ENCODE results near the gene VWA7.

VWA7 gene

GRCh38 chr6:31750411-31751022 lies 26.6 kb downstream of the VWA7 start:
- Histone ChIP-seq H3K27me3 (ENCODE audit: insufficient read depth, low read length, poor library complexity) (no peaks in the 10 kb centered on the region), H4K20me1 (ENCODE audit: insufficient read depth, low read length) (peaks cover 6% of the 10 kb centered on the region; the same call in 1 of the 2 replicates), H3K9me3 (ENCODE audit: insufficient read depth, low read length, severe bottlenecking) (no peaks in the 10 kb centered on the region), H2AFZ (ENCODE audit: low read depth, low read length) (no peak overlapping the region), H3K9ac (ENCODE audit: low read depth, low read length) (no peak overlapping the region), H3K4me2 (ENCODE audit: insufficient read depth, low read length) (no peak overlapping the region), H3K27ac (ENCODE audit: low read length) (no peak overlapping the region), H3K79me2 (ENCODE audit: insufficient read depth, low read length) (no peaks in the 10 kb centered on the region), H3K36me3 (ENCODE audit: insufficient read depth, low read length) (peaks cover 38% of the 10 kb centered on the region), H3K4me3 (ENCODE audit: low read depth in 1 of 2, low read length in 2 of 2) (no peak overlapping the region), H3K4me1 (ENCODE audit: insufficient read depth, low read length) (no peaks in the 10 kb centered on the region)
- DNase-seq = no peak
- TF ChIP-seq, protein P1, sequence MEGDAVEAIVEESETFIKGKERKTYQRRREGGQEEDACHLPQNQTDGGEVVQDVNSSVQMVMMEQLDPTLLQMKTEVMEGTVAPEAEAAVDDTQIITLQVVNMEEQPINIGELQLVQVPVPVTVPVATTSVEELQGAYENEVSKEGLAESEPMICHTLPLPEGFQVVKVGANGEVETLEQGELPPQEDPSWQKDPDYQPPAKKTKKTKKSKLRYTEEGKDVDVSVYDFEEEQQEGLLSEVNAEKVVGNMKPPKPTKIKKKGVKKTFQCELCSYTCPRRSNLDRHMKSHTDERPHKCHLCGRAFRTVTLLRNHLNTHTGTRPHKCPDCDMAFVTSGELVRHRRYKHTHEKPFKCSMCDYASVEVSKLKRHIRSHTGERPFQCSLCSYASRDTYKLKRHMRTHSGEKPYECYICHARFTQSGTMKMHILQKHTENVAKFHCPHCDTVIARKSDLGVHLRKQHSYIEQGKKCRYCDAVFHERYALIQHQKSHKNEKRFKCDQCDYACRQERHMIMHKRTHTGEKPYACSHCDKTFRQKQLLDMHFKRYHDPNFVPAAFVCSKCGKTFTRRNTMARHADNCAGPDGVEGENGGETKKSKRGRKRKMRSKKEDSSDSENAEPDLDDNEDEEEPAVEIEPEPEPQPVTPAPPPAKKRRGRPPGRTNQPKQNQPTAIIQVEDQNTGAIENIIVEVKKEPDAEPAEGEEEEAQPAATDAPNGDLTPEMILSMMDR (IDR thresholded peaks at IDR 0.05; ENCODE audit: borderline replicate concordance, extremely low read depth, low read length, poor library complexity, severe bottlenecking) = no peak
- no peak for TF ChIP-seq EZH2 (IDR thresholded peaks at IDR 0.05; ENCODE audit: borderline replicate concordance, low read depth, low read length, severe bottlenecking)
- ATAC-seq (ENCODE audit: insufficient read depth, low read depth) = no peak

DNA sequence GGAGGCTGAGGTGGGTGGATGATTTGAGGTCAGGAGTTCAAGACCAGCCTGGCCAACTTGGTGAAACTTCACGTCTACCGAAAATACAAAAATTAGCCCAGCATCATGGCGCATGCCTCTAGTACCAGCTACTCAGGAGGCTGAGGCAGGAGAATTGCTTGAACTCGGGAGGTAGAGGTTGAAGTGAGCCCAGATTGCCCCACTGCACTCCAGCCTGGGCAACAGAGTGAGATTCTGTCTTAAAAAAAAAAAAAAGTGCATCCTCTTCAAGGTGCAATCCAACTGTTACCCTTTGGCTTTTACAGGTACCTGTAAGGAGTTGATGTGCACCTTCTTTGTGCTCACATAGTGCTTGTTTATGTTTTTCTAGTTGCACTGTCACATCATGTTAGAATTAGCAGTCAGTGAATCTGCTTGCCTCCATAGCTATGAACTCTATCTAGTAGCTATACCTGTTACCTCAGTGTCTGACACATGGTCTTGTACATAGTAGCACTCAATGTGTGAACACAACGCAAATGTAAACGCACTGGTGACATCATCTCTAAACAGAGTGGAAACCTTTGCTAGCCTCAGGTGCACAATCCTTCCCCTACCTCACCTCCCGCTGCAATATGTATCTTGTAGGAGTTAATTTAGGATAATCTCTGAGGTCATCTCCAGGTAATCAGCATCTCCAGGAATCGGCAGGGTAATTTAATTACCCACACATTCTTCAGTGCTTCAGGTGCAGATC lies 27.7 kb downstream of the VWA7 start:
- H3K9me3 ChIP-seq (ENCODE audit: insufficient read depth, low read length, severe bottlenecking) = no peaks in the 10 kb centered on the region
- H3K4me3 ChIP-seq (ENCODE audit: low read depth in 1 of 2, low read length in 2 of 2) = no peak overlapping the region
- H2AFZ ChIP-seq (ENCODE audit: low read depth, low read length) = no peak overlapping the region
- H3K9ac ChIP-seq (ENCODE audit: low read depth, low read length) = no peak overlapping the region
- H3K27ac ChIP-seq (ENCODE audit: low read length) = no peak overlapping the region
- H3K4me2 ChIP-seq (ENCODE audit: insufficient read depth, low read length) = no peak overlapping the region
- no peak for TF ChIP-seq EZH2 (IDR thresholded peaks at IDR 0.05; ENCODE audit: borderline replicate concordance, low read depth, low read length, severe bottlenecking)
- TF ChIP-seq, protein P1 (IDR thresholded peaks at IDR 0.05; ENCODE audit: borderline replicate concordance, extremely low read depth, low read length, poor library complexity, severe bottlenecking) = no peak
- DNase-seq = no peak
- H3K79me2 ChIP-seq (ENCODE audit: insufficient read depth, low read length) = no peaks in the 10 kb centered on the region
- no peaks in the 10 kb centered on the region for H3K4me1 ChIP-seq (ENCODE audit: insufficient read depth, low read length)
- peaks cover 44% of the 10 kb centered on the region for H3K36me3 ChIP-seq (ENCODE audit: insufficient read depth, low read length)
- no peak for ATAC-seq (ENCODE audit: insufficient read depth, low read depth)
- no peaks in the 10 kb centered on the region for H3K27me3 ChIP-seq (ENCODE audit: insufficient read depth, low read length, poor library complexity)
- peaks cover 6% of the 10 kb centered on the region; the same call in 1 of the 2 replicates for H4K20me1 ChIP-seq (ENCODE audit: insufficient read depth, low read length)

DNA sequence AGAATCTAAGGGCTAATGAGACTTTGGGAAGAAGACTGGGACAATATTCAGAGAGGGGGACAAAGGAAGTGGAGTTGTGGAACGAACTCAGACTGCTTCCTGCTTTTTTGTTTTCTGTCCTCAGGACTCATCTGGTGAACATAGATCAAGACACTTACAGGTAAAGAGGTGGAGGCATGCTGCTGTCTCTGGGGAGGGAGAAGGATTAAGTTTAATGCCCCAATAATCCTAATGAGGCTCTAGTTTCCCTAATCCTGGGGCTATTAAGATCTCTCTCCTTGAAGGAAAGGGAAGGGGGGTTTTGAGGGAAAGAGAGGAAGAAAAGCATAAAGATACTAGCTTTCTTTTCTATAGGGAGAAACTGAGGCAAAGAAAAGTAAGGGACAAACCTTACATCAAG lies 32.7 kb downstream of the VWA7 start:
- Histone ChIP-seq H3K4me2 (ENCODE audit: insufficient read depth, low read length) (no peak overlapping the region), H3K4me1 (ENCODE audit: insufficient read depth, low read length) (peaks cover 19% of the 10 kb centered on the region)

More for the DNA sequence above, 32.7 kb downstream of the VWA7 start:
- no peak for ATAC-seq (ENCODE audit: insufficient read depth, low read depth)
- no peaks in the 10 kb centered on the region for H3K9me3 ChIP-seq (ENCODE audit: insufficient read depth, low read length, severe bottlenecking)
- peaks cover 64% of the 10 kb centered on the region for H3K36me3 ChIP-seq (ENCODE audit: insufficient read depth, low read length)
- peaks cover 25% of the 10 kb centered on the region for H3K79me2 ChIP-seq (ENCODE audit: insufficient read depth, low read length)
- H3K27ac ChIP-seq (ENCODE audit: low read length) = no peak overlapping the region
- no peaks in the 10 kb centered on the region for H3K27me3 ChIP-seq (ENCODE audit: insufficient read depth, low read length, poor library complexity)
- H4K20me1 ChIP-seq (ENCODE audit: insufficient read depth, low read length) = peaks cover 6% of the 10 kb centered on the region; the same call in 1 of the 2 replicates
- H2AFZ ChIP-seq (ENCODE audit: low read depth, low read length) = no peak overlapping the region
- no peak overlapping the region for H3K9ac ChIP-seq (ENCODE audit: low read depth, low read length)
- H3K4me3 ChIP-seq (ENCODE audit: low read depth in 1 of 2, low read length in 2 of 2) = no peak overlapping the region
- no peak for DNase-seq
- TF ChIP-seq, protein P1 (IDR thresholded peaks at IDR 0.05; ENCODE audit: borderline replicate concordance, extremely low read depth, low read length, poor library complexity, severe bottlenecking) = no peak
- no peak for TF ChIP-seq EZH2 (IDR thresholded peaks at IDR 0.05; ENCODE audit: borderline replicate concordance, low read depth, low read length, severe bottlenecking)

Measured in DND-41 (cell line).